Activated T-cell treated with anti-CD3 and anti-CD28 coated beads, Interleukin-2, amount 50 U/mL, for 48 hours (primary cell): Measurements from ENCODE around the gene PARD3.
"Not testable (repeated sequence)": the region's sequence is repeated elsewhere in the genome, so short reads cannot be mapped to it uniquely, and the experiment has no call there.

Experiments
- DNase-seq, 2 experiments: peaks; one replicate each; pipeline ENCODE4 v3.0.0-alpha.2; 2020

Gene PARD3

GRCh38 chr10:34762603-34763299, 52.3 kb downstream of the PARD3 start:
- no peak for DNase-seq

GRCh38 chr10:34762156-34762555, 52.9 kb downstream of the PARD3 start:
- no peak for DNase-seq

GRCh38 chr10:34761453-34761852, 53.6 kb downstream of the PARD3 start:
- DNase-seq = no peak

GRCh38 chr10:34760606-34761005, 54.5 kb downstream of the PARD3 start:
- no peak for DNase-seq

GRCh38 chr10:34759837-34760215, 55.3 kb downstream of the PARD3 start:
- no peak for DNase-seq

GRCh38 chr10:34759161-34759836, 55.8 kb downstream of the PARD3 start:
- no peak for DNase-seq

- no peak for DNase-seq
These were observed 56.6 kb downstream of the PARD3 start for GRCh38 chr10:34758447-34758996.

GRCh38 chr10:34757933-34758332, 57.2 kb downstream of the PARD3 start:
- no peak for DNase-seq

GRCh38 chr10:34757181-34757580, 57.9 kb downstream of the PARD3 start:
- DNase-seq = not testable (repeated sequence)

GRCh38 chr10:34756584-34756983, 58.5 kb downstream of the PARD3 start:
- no peak for DNase-seq

GRCh38 chr10:34753014-34753757, 61.9 kb downstream of the PARD3 start:
- no peak for DNase-seq

GRCh38 chr10:34751272-34751671, 63.8 kb downstream of the PARD3 start:
- DNase-seq = no peak

GRCh38 chr10:34750795-34751194, 64.3 kb downstream of the PARD3 start:
- not testable (repeated sequence) for DNase-seq

- no peak for DNase-seq
These were observed 66.3 kb downstream of the PARD3 start for GRCh38 chr10:34748767-34749166.

GRCh38 chr10:34748357-34748756, 66.7 kb downstream of the PARD3 start:
- no peak for DNase-seq

- no peak for DNase-seq
These were observed 69.0 kb downstream of the PARD3 start for GRCh38 chr10:34746094-34746493.

- no peak for DNase-seq
These were observed 69.9 kb downstream of the PARD3 start for GRCh38 chr10:34745244-34745643.

GRCh38 chr10:34744590-34744989, 70.5 kb downstream of the PARD3 start:
- no peak for DNase-seq

GRCh38 chr10:34743814-34744213, 71.3 kb downstream of the PARD3 start:
- no peak for DNase-seq

GRCh38 chr10:34742456-34742855, 72.6 kb downstream of the PARD3 start:
- DNase-seq = no peak

- not testable (repeated sequence) for DNase-seq
These were observed 74.0 kb downstream of the PARD3 start for GRCh38 chr10:34741087-34741486.

GRCh38 chr10:34740321-34740720, 74.8 kb downstream of the PARD3 start:
- no peak for DNase-seq

- no peak for DNase-seq
These were observed 75.2 kb downstream of the PARD3 start for GRCh38 chr10:34739915-34740314.

GRCh38 chr10:34737772-34738169, 77.3 kb downstream of the PARD3 start:
- no peak for DNase-seq
